GM21825 (cell line): ENCODE measurements around the gene TMEM191C.
"Not testable (repeated sequence)": the region's sequence is repeated elsewhere in the genome, so short reads cannot be mapped to it uniquely, and the experiment has no call there.

Experiments
- ATAC-seq: cut with Tn5 transposase; IDR thresholded peaks from one replicate; pipeline ENCODE4 v1.9.1; 2021; ENCODE audit warnings: mild to moderate bottlenecking, moderate library complexity; ENCODE audit not compliant: unreplicated experiment

The TMEM191C gene

DNA sequence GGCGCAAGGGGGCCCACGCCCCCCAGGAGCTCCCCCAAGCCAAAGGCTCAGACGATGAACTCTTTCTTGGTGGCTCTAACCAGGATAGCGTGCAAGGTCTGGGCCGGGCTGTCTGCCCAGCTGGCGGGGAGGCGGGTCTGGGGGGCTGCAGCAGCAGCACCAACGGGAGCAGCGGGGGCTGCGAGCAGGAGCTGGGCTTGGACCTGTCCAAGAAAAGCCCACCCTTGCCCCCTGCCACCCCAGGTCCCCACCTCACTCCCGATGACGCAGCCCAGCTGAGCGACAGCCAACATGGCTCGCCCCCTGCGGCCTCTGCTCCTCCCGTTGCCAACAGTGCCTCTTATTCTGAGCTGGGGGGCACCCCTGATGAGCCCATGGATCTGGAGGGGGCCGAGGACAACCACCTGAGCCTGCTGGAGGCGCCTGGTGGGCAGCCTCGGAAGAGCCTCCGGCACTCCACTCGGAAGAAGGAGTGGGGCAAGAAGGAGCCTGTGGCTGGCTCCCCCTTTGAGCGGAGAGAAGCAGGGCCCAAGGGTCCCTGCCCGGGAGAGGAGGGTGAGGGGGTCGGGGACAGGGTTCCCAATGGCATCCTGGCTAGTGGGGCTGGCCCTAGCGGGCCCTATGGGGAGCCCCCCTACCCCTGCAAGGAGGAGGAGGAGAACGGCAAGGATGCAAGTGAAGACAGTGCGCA is 21.6 kb upstream of the TMEM191C start:
- no peak for ATAC-seq

DNA sequence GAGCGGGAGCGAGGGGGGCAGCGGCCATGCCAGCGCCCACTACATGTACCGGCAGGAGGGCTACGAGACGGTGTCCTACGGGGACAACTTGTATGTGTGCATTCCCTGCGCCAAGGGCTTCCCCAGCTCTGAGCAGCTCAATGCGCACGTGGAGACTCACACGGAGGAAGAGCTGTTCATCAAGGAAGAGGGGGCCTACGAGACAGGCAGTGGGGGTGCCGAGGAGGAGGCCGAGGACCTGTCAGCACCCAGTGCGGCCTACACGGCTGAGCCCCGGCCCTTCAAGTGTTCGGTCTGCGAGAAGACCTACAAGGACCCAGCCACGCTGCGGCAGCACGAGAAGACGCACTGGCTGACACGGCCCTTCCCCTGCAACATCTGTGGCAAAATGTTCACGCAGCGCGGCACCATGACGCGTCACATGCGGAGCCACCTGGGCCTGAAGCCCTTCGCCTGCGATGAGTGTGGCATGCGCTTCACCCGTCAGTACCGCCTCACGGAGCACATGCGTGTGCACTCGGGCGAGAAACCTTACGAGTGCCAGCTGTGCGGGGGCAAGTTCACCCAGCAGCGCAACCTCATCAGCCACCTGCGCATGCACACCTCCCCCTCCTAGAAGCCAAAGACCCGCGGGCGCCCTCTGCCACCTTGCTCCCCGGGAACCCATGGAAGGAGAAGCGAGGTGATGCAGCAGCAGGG is 20.9 kb upstream of the TMEM191C start:
- ATAC-seq = no peak

DNA sequence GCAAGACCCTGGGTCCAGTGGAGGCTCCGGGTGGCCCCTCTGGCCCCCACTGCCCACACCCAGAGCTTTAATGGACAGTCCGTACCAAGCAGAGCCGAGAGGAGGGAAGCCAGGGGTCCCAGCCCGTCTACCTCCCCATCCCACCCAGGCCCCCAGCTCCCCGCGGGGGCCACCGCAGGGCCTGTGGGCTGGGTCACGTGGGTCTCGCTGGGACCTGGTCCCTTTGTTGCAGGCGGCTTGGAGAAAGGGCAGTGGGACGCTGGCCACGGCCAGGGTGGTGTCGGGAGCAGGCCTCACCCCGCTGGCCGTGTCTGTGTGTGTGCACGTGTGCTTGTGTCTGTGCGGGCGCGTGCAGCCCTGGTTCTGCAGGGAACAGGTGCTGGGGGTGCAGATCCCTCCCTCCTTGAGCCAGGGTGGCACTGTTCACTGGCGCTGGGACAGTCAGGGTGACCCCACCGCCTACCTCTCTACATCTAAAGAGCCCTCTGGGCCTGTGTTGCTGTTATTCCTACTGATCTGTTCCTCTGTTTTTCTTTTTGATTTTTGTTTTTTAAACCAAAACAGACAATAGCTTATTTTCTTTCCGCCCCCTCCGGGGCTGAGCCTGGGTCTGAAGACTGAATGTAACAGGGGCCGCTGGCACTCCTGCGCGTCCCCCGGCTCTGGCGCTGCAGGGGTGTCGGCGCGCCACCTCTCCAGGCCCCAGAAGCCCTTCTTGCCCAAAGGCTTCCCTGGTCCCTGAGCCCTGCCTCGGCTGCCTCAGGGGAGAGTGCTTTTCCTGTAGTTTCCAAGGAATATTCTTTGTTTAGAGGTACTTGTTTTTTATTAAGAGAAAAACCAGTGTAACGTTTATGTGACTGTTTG is 20.1 kb upstream of the TMEM191C start:
- ATAC-seq = no peak

DNA sequence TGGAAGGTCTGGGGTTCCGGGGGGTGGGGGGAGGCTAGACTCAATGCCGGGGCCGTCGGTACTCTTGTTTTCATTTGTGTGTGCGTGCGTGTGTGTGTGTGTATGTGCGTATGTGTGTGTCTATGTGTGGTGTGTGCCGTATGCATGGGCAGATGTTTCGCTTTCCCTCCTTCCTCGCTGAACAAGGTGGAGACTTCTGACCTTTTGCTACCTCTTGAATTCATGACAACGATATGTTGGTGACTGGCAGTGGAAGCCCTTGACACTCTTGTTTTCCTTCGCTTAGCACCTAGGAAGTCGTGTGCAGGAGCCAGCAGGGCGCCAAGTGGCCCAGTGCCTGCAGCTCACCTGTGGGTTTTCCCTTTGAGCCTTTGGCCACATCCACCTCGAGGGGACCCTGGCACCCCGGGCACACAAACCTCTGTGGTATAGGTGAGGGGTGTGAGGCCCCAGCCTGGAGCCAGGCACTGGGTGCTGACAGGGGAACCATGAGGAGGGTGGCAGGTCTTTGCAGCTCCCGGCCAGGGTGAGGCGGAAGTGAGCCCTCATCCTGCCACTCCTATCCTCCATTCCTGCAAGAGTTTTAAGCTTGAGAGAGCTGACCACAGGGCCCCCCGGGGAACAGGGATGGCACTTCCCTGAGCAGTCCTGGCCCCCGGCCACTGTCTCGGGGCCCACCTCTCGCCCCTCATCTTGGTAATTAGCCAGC is 19.3 kb upstream of the TMEM191C start:
- no peak for ATAC-seq

DNA sequence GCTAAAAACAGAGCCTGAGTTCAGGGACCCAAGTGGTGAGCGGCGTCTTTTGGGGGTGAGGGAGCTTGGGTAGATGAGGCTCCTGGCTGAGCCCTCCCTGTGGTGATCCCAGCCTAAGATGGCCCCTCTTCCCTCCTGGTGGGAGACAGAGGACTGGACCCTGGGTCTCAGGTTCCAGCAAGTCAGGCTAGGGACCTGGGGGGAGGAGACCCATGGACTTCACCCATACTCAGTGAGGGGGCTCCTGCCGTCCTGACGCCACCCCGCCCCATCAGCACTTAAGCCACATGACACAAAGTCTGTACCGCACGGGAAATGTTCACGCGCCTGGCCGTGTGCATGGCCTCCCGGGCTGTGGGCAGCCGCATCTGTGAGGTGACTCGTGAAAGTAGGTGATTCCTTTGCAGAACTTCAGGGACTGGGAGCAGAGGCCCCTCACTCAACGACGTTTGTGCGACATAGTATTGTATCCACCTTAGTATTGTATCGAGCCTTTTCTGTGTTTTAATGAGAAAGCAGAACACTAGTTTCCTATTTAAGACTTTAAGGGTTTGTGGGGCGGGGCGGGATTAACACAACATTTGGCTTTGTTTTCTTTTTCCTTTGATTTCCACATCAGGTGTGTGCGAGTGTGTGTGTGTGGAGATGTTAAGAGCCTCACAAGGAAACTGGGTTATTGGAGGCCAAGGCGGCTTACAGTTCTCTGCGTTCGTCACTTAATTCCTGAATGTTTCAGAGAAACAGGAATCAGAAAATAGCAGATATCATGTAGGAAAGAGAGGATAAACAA is 18.4 kb upstream of the TMEM191C start:
- no peak for ATAC-seq

DNA sequence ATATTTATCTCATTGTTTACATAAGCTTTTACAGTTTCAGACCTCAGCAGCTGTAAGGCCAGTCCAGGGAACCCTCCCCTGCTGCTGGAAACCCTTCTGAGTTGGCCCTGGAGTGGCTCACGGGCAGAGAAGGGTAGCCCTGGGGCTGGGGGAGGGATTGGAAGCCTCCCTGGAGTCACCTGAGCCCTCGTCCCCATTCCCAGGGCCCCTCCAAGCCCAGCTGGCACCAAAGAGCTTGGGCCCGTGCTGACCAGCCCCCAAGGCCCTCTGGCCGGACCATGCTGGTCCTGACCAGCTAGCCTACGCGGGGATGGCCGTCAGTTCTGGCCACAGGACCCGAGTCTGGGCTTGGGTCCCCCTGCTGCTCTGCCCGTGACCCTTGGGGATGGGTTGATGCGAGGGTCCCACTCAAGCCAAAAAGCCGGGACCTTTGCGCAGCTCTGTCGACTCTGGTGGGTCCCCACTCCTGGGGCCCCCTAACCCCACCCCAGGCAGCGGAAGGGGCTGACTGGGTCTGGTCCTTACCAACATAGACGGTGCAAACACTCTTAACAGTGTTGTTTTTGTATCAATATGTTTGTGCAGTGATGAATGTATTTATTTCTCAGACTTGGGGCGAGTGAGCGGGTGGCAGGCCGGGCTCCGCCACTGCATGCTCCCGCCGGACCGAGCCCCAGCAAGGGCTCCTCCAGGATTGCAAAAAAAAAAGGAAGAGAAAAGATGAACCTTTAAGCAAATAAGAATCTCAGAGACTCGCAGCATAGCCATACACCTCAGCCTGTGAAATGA is 17.5 kb upstream of the TMEM191C start:
- no peak for ATAC-seq

DNA sequence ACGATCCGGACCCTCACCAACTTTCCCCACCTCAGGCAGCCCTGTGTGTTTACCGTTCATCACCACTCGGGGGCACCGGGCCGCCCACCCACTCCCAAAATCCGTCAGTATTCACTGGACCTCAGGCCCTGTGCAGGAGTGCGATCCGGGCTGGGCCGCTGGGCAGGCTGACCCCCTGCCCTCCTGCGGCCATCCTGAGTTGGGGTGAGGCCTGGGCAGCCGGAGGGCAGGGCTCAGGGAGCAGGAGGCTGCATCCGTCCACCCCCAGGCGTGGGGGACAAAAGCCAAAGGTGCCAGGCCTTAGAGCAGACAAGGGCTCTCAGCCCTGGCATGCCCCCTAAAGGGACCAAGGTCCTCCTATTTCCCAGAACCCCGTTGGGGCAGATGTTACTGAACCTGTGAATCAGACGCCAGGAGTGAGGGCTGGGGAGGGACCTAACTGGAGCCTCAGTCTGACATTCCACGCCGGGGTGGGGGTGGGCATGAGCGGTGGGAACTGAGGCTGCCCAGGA is 16.8 kb upstream of the TMEM191C start:
- no peak for ATAC-seq

DNA sequence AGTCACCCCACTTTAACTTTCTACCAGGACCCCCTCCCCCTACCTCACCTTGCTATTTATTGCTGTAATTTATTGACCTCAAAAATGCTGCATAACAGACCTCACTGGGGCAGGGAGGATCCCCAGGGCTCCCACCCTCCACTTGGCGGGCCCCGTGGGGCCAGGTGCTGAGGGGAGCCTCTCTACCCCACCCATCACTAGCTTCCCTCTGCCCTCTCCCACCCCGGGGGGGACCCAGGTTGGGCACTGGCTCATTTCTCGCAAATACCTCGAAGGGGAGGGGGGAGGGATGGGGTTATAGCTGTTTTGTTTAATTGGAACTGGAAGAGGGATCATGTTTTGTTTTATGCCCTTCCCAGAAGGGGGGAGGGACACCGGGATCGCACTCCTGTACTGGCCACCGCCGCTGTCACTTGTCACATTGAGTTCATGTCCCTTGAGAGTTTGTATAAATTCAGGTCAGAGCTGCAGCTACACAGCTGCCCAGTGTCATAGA is 16.3 kb upstream of the TMEM191C start:
- ATAC-seq = no peak

DNA sequence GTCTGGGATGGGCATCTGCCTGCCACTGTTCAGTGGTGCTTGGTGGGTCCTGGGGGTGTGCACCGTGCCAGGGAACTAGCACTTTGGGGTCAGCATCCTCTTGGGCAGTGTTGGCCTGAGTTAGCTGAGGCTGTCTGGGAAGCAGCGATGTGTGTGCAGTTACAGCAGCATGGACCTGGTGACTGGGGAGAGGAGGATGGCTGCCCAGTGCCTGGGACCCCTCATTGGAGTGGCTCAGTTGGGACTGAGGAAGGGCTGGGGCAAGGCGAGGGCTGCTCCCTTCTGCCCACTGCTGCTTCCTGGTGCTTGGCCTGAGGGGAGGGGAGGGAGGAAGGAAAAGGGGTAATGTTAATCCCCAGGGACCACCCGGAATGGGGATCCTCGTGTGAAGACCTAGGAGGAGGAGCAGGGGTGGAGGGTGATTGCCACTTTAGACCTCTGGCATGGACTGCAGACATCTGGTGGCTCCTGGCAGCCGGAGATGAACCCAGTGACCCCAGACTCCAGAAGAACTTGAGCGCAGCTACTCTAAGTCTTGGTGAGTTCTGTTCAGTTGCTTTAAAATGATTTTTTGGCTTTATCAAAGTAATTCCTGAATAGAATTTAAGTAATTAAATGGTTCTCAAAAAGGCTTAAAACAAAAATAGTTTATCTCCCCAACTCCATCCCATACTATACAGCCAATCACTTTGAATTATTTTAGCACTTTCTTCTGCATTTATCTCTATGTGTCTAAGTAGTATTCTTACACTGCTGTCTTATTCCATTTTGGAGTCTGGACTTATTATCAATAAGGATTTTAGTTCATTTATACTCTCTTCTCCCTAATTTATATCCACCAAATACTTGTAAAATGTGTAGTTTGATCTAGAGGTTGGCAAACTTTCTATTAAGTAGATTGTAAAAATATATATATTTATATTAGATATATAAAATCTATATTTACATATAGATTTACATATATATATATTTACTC is 15.4 kb upstream of the TMEM191C start:
- no peak for ATAC-seq

DNA sequence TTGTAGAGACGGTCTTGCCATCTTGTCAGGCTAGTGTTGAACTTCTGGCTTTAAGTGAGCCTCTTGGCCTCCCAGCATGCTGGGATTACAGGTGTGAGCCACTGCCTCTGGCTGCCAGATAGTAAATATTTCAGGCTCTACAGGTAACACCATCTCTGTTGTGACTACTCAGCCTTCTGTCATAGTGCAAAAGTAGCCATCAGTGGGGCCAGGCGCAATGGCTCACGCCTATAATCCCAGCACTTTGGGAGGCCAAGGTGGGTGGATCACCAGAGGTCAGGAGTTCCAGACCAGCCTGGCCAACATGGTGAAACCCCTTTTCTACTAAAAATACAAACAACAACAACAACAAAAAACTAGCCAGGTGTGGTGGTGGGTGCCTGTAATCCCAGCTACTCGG is 14.5 kb upstream of the TMEM191C start:
- ATAC-seq = not testable (repeated sequence)

DNA sequence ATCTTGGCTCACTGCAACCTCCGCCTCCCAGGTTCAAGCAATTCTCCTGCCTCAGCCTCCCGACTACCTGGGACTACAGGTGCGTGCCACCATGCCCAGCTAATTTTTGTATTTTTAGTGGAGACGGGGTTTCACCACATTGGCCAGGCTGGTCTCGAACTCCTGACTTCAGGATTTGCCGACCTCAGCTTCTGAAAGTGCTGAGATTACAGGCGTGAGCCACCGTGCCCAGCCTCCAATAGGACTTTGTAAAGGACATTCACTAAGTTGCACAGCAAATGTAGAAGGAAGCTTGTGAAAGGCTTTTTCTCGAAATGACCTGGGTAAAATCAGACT is 12.2 kb upstream of the TMEM191C start:
- not testable (repeated sequence) for ATAC-seq

DNA sequence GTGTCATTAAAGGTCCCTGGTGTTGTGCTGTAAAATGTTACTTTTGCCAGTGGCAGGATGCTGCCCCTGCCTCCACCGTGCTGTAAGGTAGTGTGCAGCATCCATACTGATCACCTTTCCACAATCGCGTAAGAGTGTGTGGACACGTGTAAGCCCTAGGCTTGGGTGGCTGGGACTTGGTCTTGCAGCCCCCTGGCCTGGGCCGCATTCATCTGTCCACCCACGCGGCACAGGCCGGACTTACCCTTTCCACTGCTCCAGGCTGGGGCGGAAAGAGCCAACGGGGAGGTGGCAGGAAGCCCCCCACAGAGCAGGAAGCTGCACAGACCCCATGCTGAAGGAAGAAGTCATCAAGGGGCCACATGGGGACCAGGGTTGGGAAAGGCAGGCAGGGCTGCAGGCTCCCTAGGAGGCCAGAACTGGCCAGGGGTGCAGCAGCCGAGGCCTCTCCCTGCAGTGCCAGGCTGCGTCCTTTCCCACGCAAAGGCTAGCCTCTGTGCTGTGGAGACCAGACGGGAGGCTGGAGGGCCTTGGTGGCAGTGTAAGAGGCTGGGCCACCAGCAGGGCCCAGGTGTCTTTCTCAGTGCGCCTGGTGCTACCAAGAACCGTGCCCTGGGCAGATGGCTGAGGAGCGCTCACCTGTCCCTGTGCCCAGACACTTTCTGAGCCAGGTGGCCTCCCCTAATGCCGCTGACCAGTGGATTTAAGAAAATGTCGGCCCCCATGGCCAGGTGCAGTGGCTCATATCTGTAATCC is 11.7 kb upstream of the TMEM191C start:
- ATAC-seq = no peak

DNA sequence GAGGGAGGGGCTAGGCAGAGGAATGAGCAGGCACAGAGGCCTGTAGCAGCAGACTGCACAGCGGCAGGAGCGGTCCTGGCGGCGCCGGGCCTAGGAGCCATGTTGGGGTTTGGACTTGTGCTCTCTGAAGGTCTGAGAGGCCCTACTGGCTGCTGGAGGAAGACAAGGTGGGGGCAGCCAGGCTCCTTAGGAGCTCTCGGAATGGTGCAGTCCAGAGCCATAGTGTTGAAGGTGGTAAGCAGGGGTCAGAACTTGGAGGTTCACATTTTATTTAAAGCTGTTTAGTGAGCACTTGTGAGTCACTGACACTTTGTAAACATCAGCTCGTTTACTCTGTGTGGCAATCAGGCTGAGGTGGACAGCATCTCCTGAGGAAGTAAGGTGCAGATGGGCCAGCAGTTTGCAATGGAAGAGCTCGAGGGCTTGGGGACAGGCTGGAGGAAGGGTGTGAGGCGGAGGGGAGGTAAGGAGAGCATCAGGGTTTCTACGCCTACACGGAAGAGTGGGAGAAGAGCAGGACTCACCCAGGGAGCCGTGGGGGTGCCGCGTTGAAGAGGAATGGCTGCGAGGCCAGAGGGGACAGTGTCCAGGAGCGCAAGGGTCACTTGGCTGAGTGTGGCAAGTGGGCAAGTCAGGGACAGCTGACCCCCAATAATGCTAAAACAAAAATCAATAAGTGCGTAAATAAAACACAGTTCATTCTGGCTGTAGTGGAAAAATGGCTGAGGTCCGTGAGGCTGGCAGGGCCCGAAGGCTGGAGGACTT is 10.0 kb upstream of the TMEM191C start:
- ATAC-seq = no peak

DNA sequence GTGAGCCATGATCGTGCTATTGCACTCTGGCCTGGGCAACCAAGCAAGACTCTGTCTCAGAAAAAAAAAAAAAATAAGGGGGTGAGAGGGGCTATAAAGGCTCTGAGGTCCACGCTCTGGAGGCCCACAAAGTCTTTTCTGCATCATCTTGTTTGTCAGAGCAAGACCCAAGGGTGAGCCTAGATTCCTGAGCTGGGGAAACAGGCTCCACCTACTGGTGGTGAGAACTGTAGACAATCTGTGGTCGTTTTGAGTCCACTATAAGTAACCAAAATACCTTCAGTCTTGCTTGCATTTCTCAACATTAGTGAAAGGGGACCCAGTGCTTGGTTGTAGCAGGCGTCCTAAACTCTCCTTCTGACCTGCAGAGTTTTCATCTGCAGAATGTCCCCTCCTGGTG is 4.5 kb upstream of the TMEM191C start:
- ATAC-seq = not testable (repeated sequence)

DNA sequence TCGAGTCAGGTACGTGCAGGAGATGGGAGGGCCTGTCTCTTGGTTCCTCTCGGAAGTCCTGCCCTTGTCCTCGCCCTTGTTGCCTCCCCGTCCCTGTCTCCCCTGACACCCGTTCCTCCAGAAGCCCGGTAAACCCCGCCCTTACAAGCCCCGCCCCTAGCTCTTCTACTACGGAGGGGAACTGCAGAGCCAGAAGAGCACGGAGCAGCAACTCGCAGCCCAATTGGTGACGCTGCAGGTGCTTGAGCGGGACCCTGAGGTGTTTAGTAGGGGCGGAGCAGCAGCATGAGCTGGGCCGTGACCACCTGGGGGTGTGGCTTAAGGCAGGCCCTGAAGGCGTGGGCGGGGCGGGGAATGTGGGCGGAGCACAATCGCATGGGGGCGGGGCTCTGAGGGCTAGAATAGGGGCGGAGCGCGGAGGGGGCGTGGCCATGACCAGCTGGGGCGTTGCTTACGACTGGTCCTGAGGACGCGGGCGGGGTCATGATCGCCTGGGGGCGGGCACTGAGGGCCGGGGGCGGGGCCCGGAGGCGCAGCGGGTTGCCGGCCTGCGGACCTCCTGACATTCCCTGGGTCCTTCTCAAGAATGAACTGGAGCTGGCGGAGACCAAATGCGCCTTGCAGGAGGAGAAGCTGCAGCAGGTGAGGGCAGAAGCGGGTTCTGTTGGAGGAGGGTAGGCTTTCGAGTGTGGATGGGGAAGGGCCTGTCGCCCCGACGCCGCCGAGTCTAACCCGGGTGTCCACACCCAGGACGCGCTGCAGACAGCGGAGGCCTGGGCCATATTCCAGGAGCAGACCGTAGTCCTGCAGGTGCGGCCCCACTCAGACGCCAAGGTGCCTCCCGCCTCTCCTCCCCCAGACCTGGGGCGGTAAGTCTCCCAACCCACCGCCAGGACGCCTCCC is 1.3 kb downstream of the TMEM191C start:
- peak; percentile 81 for ATAC-seq
